Activated naive CD4-positive, alpha-beta T cell treated with anti-CD3 and anti-CD28 coated beads for 36 hours (primary cell): ENCODE measurements around the gene DOCK1. TPM values are rescaled to one million over a fixed set of nuclear protein-coding genes. Genes with fewer than 3 reads are reported as not detected.

Experiments
- CTCF ChIA-PET: fragments of 350-600 bp; sonication (Branson Sonifier 250); formaldehyde crosslinking; loops from one replicate; lab custom pipeline; 2021; ENCODE audit warnings: antibody characterized with exemption; lab: Charles Lee
- DNase-seq: peaks from one replicate; pipeline ENCODE4 v3.0.0-alpha.2; 2020
- H3K27ac Mint-ChIP-seq: one replicate; pipeline ENCODE4 v1.8.0; 2021; ENCODE audit warnings: mild to moderate bottlenecking, mixed read lengths
- H3K27me3 Mint-ChIP-seq: one replicate; pipeline ENCODE4 v1.8.0; 2021; ENCODE audit warnings: low read depth, mixed read lengths
- H3K36me3 Mint-ChIP-seq: one replicate; pipeline ENCODE4 v1.8.0; 2021; ENCODE audit warnings: low read depth, mixed read lengths
- H3K4me1 Mint-ChIP-seq: one replicate; pipeline ENCODE4 v1.8.0; 2021; ENCODE audit warnings: low read depth, mixed read lengths
- H3K4me3 Mint-ChIP-seq: one replicate; pipeline ENCODE4 v1.8.0; 2021; ENCODE audit warnings: mild to moderate bottlenecking, moderate library complexity, mixed read lengths
- H3K9me3 Mint-ChIP-seq: one replicate; pipeline ENCODE4 v1.8.0; 2021; ENCODE audit warnings: mixed read lengths
- intact Hi-C: fragments of 100-400 bp; cut with micrococcal nuclease; formaldehyde crosslinking; loops from one replicate; pipeline ENCODE4 v1.15.1; 2023
- total RNA-seq, 2 experiments: library from RNA; stranded (reverse); gene quantifications; one replicate each; pipeline ENCODE4 v1.2.3, GENCODE V29; 2021

Gene DOCK1
- total RNA-seq, 2 experiments from 2014 or later, result 0.49 to 0.72 TPM

DNA sequence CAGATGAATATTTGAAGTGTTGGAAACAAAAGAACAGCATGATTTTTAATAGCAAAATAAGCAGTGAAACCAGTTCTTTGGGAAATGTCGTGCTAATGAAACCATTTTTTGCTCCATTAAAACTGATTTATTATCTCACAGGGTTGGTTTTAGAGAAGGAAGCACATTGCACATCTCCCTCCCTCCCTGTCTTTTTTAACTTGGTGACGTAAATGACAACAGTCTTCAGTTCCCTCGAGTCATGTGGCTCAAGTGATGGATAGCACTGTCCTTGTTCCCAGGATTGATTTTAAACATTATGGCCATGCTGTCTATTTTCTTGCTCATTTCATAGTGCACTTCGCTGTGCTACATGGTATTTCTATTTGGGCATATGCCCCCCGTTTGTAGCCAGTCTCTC lies 105.9 kb downstream of the DOCK1 start:
- peaks cover 8% of the 10 kb centered on the region for H3K27me3 Mint-ChIP-seq
- H3K27ac Mint-ChIP-seq, result no peak overlapping the region
- no peak overlapping the region for H3K4me3 Mint-ChIP-seq
- CTCF ChIA-PET, result no interaction called here
- no peak for DNase-seq
- no peaks in the 10 kb centered on the region for H3K36me3 Mint-ChIP-seq
- no peaks in the 10 kb centered on the region for H3K4me1 Mint-ChIP-seq
- no peaks in the 10 kb centered on the region for H3K9me3 Mint-ChIP-seq
- intact Hi-C loops, result no loop called here

- no peak overlapping the region for H3K27ac Mint-ChIP-seq
Measured at GRCh38 chr10:127012071-127012768, 107.0 kb downstream of the DOCK1 start.

DNA sequence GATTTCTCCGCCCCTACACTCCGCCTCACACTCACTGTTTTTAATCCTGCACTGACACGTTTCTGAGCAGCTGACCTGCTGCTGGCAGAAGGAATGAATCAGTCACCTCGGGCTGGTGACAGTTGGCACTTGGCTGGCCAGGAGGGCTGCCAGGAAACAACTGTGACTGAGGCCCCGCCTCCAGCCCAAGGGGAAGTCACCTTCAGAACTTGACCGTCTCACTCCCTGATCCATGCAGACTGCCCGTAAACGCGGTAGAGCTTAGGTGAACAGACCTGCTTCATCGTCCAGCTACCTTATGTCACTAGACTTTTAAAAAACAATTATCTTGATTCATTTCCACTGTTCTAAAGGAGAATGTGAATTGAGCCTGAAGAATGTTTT lies 107.5 kb downstream of the DOCK1 start:
- no peak for DNase-seq
- CTCF ChIA-PET, result no interaction called here
- Mint-ChIP-seq H3K27me3 (peaks cover 8% of the 10 kb centered on the region), H3K36me3 (no peaks in the 10 kb centered on the region), H3K4me3 (no peak overlapping the region), H3K9me3 (no peaks in the 10 kb centered on the region), H3K27ac (no peak overlapping the region), H3K4me1 (no peaks in the 10 kb centered on the region)
- intact Hi-C loops, result no loop called here

More at GRCh38 chr10:127012071-127012768, 107.0 kb downstream of the DOCK1 start:
- Mint-ChIP-seq H3K4me1 (no peaks in the 10 kb centered on the region), H3K27me3 (peaks cover 8% of the 10 kb centered on the region), H3K4me3 (no peak overlapping the region), H3K36me3 (no peaks in the 10 kb centered on the region), H3K9me3 (no peaks in the 10 kb centered on the region)
- intact Hi-C loops, result no loop called here
- no peak for DNase-seq
- CTCF ChIA-PET, result no interaction called here

- Mint-ChIP-seq H3K4me3 (no peak overlapping the region), H3K4me1 (no peaks in the 10 kb centered on the region), H3K36me3 (no peaks in the 10 kb centered on the region), H3K27me3 (peaks cover 8% of the 10 kb centered on the region), H3K9me3 (no peaks in the 10 kb centered on the region), H3K27ac (no peak overlapping the region)
- intact Hi-C loops, result no loop called here
- no peak for DNase-seq
- CTCF ChIA-PET, result no interaction called here
Measured at GRCh38 chr10:127013211-127013656, 108.0 kb downstream of the DOCK1 start.

DNA sequence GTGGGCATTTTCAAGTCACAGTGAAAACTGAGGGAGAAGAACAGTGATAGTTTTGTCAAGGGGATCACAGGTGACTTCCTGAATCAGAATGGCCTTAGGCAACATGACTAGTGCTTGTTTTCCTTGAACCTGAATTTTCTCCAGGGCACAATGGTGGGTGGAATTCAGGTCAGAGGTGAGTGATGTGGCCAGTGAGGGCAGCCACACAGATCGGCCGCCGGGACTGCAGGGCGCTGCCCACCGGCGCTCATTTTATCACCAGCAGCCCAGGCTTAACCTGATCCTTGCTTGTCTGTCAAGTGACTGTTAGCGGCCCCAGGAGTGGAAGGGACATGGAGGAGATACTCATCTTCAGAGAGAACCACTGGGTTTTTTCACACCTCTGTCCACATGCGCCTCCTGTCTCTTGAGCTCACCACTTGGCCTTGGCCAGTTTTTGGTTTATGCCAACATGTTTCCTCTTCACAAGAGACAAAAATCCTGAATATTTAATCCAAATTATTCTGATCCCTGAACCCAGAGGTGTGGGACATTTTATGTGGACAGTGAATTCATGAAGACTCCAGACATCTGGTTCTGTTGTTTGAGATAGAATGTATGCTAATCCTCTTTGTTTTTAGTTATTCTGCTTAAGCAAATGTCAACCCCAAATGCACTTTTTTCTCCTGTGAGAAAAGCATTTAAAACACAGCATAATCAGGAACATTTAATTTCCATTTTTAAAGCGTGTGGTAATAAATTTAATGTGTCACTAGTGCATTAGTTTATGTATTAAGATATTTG lies 108.7 kb downstream of the DOCK1 start:
- H3K36me3 Mint-ChIP-seq, result no peaks in the 10 kb centered on the region
- CTCF ChIA-PET, result no interaction called here
- DNase-seq, result no peak
- no peak overlapping the region for H3K27ac Mint-ChIP-seq
- H3K4me1 Mint-ChIP-seq, result no peaks in the 10 kb centered on the region
- intact Hi-C loops, result no loop called here
- peaks cover 8% of the 10 kb centered on the region for H3K27me3 Mint-ChIP-seq
- H3K4me3 Mint-ChIP-seq, result no peak overlapping the region
- no peaks in the 10 kb centered on the region for H3K9me3 Mint-ChIP-seq

DNA sequence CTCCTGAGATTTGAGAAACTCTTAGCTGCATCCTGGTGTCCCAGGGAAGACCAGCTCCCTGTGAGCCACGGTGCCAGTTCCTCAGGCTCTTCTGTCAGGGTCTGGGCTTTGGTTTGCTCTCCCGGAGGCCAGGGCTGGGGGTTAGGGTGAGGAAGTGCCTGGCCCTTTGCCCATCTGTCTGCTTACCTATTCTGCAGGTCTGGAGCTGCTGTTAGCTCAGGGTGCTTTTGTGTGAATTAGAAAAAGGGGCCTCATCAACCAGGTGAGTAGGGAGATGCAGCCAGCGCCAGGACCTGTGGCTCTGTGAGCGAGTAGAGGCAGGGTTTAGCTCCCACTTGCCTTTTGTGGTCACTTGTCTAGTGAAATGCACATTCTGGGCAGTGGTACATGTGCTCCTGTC lies 109.4 kb downstream of the DOCK1 start:
- Mint-ChIP-seq H3K36me3 (no peaks in the 10 kb centered on the region), H3K27me3 (peaks cover 3% of the 10 kb centered on the region), H3K4me1 (no peaks in the 10 kb centered on the region), H3K27ac (no peak overlapping the region), H3K9me3 (no peaks in the 10 kb centered on the region), H3K4me3 (no peak overlapping the region)
- CTCF ChIA-PET, result no interaction called here
- intact Hi-C loops, result no loop called here
- no peak for DNase-seq

DNA sequence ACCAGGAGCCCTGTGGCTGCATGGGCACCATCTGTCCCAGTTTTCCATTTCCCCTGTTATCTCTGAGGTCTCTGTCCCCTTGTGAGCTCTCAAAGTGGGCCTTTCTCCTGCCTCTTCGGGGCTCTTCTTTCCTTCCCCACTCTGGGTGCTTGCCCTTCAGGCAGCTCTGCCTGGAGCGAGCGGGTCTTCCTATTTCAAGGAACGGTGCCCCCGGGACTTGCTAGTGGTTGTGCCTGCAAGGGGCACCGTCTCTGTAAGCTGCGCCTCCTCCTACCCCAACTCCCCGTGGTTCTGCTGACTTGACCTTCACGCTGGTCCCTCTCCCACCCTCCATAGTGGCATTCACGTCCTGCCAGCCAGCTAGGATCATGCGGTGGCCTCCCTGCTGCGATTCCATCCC lies 110.1 kb downstream of the DOCK1 start:
- Mint-ChIP-seq H3K4me1 (no peaks in the 10 kb centered on the region), H3K9me3 (no peaks in the 10 kb centered on the region), H3K27me3 (peaks cover 3% of the 10 kb centered on the region), H3K36me3 (no peaks in the 10 kb centered on the region), H3K27ac (no peak overlapping the region), H3K4me3 (no peak overlapping the region)
- intact Hi-C loops, result no loop called here
- no peak for DNase-seq
- CTCF ChIA-PET, result no interaction called here

- H3K27ac Mint-ChIP-seq, result no peak overlapping the region
- intact Hi-C loops, result no loop called here
- H3K9me3 Mint-ChIP-seq, result no peaks in the 10 kb centered on the region
- no peak for DNase-seq
- no peak overlapping the region for H3K4me3 Mint-ChIP-seq
- CTCF ChIA-PET, result no interaction called here
- peaks cover 3% of the 10 kb centered on the region for H3K27me3 Mint-ChIP-seq
- no peaks in the 10 kb centered on the region for H3K36me3 Mint-ChIP-seq
- no peaks in the 10 kb centered on the region for H3K4me1 Mint-ChIP-seq
Measured at GRCh38 chr10:127016331-127016730, 111.1 kb downstream of the DOCK1 start.

GRCh38 chr10:127017541-127018297 lies 112.5 kb downstream of the DOCK1 start:
- CTCF ChIA-PET, result no interaction called here
- intact Hi-C loops, result no loop called here
- no peak for DNase-seq
- Mint-ChIP-seq H3K27me3 (peaks cover 2% of the 10 kb centered on the region), H3K27ac (no peak overlapping the region), H3K36me3 (no peaks in the 10 kb centered on the region), H3K4me1 (no peaks in the 10 kb centered on the region), H3K9me3 (no peaks in the 10 kb centered on the region), H3K4me3 (no peak overlapping the region)

- H3K36me3 Mint-ChIP-seq, result no peaks in the 10 kb centered on the region
- intact Hi-C loops, result no loop called here
- H3K4me1 Mint-ChIP-seq, result no peaks in the 10 kb centered on the region
- no peaks in the 10 kb centered on the region for H3K27me3 Mint-ChIP-seq
- H3K9me3 Mint-ChIP-seq, result no peaks in the 10 kb centered on the region
- no peak overlapping the region for H3K27ac Mint-ChIP-seq
- CTCF ChIA-PET, result no interaction called here
- H3K4me3 Mint-ChIP-seq, result no peak overlapping the region
- no peak for DNase-seq
Measured at GRCh38 chr10:127018298-127018650, 113.0 kb downstream of the DOCK1 start.

DNA sequence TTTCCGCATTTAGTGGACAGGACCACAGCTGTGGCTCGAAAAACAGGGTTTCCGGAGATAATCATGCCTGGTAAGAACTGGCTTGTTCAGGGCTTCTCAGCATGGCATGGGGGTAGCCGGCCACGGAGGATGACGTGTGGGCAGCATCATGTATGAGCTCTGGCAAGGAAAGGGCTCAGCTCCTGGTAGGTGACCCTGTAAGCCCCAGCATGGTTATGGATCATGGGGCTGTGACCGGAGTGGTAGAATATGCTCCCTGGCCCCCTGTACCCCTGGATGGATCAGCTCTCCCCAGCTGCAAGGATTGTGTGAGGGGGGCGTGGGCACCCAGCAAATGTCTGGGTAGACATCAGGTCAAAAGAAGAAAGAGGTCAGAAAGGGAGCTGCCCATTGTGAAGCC lies 113.5 kb downstream of the DOCK1 start:
- Mint-ChIP-seq H3K27ac (no peak overlapping the region), H3K9me3 (no peaks in the 10 kb centered on the region), H3K36me3 (no peaks in the 10 kb centered on the region)

GRCh38 chr10:127020260-127020659 lies 115.0 kb downstream of the DOCK1 start:
- CTCF ChIA-PET, result no interaction called here
- no peaks in the 10 kb centered on the region for H3K9me3 Mint-ChIP-seq
- no peak for DNase-seq
- no peaks in the 10 kb centered on the region for H3K4me1 Mint-ChIP-seq
- H3K4me3 Mint-ChIP-seq, result no peak overlapping the region
- H3K36me3 Mint-ChIP-seq, result no peaks in the 10 kb centered on the region
- H3K27ac Mint-ChIP-seq, result no peak overlapping the region
- no peaks in the 10 kb centered on the region for H3K27me3 Mint-ChIP-seq
- intact Hi-C loops, result no loop called here

More for the DNA sequence above, 113.5 kb downstream of the DOCK1 start:
- intact Hi-C loops, result no loop called here
- Mint-ChIP-seq H3K4me1 (no peaks in the 10 kb centered on the region), H3K27me3 (no peaks in the 10 kb centered on the region), H3K4me3 (no peak overlapping the region)
- no peak for DNase-seq
- CTCF ChIA-PET, result no interaction called here
